SK-N-SH (cell line): Measurements from ENCODE around the gene PRDM13.

Experiments
- EP300 ChIP-seq, 2 experiments: IDR thresholded peaks; 2 replicates each; pipeline versions ENCODE4 v1.4.0 to v1.6.1; 2012; ENCODE audit warnings: borderline replicate concordance in 1 of 2, low read depth in 1 of 2, low read length in 1 of 2
- FOSL2 ChIP-seq: IDR thresholded peaks from 2 replicates; pipeline ENCODE4 v1.4.0; 2012; ENCODE audit warnings: low read depth, mild to moderate bottlenecking, moderate library complexity, borderline replicate concordance
- FOXM1 ChIP-seq: IDR thresholded peaks from 2 replicates; pipeline ENCODE4 v1.4.0; 2012; ENCODE audit warnings: low read depth, mild to moderate bottlenecking
- GABPA ChIP-seq: IDR thresholded peaks from 2 replicates; pipeline ENCODE4 v1.4.0; 2012; ENCODE audit warnings: low read depth, mild to moderate bottlenecking
- GATA2 ChIP-seq: sonication (generic); formaldehyde crosslinking; IDR thresholded peaks from 2 replicates; pipeline ENCODE4 v1.5.0; 2020; ENCODE audit warnings: mild to moderate bottlenecking, missing genetic modification reagents
- MXI1 ChIP-seq: IDR thresholded peaks from 2 replicates; pipeline ENCODE4 v1.6.1; 2012; ENCODE audit warnings: mild to moderate bottlenecking, low read depth, low read length, improper control_type of control experiment
- NRF1 ChIP-seq: IDR thresholded peaks from 2 replicates; pipeline ENCODE4 v1.6.1; 2012; ENCODE audit warnings: low read depth, mild to moderate bottlenecking, low read length
- RFX5 ChIP-seq: IDR thresholded peaks from 2 replicates; pipeline ENCODE4 v1.6.1; 2012; ENCODE audit warnings: mild to moderate bottlenecking, improper control_type of control experiment, low read length
- YY1 ChIP-seq: IDR thresholded peaks from 2 replicates; pipeline ENCODE4 v1.4.0; 2012; ENCODE audit warnings: low read depth, mild to moderate bottlenecking
- TF ChIP-seq, protein P1 (sequence below): fragments of 200-600 bp; sonication (generic); IDR thresholded peaks from 2 replicates; pipeline ENCODE4 v1.6.1; 2017; ENCODE audit warnings: antibody characterized with exemption, mild to moderate bottlenecking, moderate library complexity
- TF ChIP-seq, protein P2 (sequence below): fragments of 150-350 bp; IDR thresholded peaks from 2 replicates; pipeline ENCODE4 v1.6.1; 2017; ENCODE audit warnings: antibody characterized with exemption, low read length, low read depth, borderline replicate concordance
- TF ChIP-seq, protein P3 (sequence below): IDR thresholded peaks from 2 replicates; pipeline ENCODE4 v1.4.0; 2012; ENCODE audit warnings: low read depth

DNA sequence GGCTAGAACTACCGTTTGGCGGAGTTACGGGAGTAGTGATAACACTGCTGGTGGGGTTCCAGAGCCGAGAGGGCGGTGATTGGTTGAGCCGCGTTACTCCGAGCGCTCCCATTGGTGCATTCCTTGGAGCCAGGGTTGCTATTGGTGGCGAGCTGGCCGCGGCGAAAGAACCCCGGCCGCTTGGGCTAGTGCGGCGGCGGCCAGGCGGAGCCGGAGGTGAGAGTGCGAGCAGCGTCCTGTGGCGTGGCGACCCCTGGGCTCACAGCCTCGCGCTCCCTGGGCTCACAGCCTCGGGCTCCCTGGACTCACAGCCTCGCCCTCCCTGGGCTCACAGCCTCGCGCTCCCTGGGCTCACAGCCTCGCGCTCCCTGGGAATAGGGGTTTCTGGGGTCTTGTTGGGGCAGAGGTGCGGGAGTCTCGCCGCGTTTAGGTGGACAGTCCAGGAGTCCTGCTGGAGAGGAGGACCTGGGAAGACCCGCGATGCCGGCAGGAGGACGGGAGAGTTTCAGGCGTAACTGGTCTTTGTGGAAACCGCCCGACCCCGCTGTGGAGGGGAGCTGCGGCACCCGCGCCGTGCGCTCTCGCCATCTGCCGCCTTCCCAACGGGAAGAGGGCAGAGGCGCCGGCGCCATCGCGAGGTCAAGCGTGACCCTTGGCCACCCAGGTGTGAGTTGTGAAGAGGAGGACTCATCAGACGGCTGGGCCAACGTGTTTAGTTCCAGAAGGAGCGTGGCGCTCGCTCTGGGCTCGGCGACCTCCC lies 12.2 kb downstream of the PRDM13 start:
- TF ChIP-seq, protein P1, sequence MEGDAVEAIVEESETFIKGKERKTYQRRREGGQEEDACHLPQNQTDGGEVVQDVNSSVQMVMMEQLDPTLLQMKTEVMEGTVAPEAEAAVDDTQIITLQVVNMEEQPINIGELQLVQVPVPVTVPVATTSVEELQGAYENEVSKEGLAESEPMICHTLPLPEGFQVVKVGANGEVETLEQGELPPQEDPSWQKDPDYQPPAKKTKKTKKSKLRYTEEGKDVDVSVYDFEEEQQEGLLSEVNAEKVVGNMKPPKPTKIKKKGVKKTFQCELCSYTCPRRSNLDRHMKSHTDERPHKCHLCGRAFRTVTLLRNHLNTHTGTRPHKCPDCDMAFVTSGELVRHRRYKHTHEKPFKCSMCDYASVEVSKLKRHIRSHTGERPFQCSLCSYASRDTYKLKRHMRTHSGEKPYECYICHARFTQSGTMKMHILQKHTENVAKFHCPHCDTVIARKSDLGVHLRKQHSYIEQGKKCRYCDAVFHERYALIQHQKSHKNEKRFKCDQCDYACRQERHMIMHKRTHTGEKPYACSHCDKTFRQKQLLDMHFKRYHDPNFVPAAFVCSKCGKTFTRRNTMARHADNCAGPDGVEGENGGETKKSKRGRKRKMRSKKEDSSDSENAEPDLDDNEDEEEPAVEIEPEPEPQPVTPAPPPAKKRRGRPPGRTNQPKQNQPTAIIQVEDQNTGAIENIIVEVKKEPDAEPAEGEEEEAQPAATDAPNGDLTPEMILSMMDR = no peak
- no peak for TF ChIP-seq NRF1
- TF ChIP-seq RFX5 = no peak
- no peak for TF ChIP-seq EP300 (IDR thresholded peaks at IDR 0.05; ENCODE audit: borderline replicate concordance in 1 of 2, low read depth in 1 of 2, low read length in 1 of 2)
- no peak for TF ChIP-seq MXI1
- TF ChIP-seq GABPA = no peak
- TF ChIP-seq FOSL2 = no peak
- TF ChIP-seq, protein P2, sequence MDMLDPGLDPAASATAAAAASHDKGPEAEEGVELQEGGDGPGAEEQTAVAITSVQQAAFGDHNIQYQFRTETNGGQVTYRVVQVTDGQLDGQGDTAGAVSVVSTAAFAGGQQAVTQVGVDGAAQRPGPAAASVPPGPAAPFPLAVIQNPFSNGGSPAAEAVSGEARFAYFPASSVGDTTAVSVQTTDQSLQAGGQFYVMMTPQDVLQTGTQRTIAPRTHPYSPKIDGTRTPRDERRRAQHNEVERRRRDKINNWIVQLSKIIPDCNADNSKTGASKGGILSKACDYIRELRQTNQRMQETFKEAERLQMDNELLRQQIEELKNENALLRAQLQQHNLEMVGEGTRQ = no peak
- TF ChIP-seq GATA2 (CRISPR knock-in tag) = no peak
- no peak for TF ChIP-seq YY1
- TF ChIP-seq FOXM1 = no peak
- TF ChIP-seq, protein P3, sequence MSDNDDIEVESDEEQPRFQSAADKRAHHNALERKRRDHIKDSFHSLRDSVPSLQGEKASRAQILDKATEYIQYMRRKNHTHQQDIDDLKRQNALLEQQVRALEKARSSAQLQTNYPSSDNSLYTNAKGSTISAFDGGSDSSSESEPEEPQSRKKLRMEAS = no peak
